Measurements from ENCODE around the gene VWA3B. TPM values are rescaled to one million over a fixed set of nuclear protein-coding genes. Genes with fewer than 3 reads are reported as not detected.
"Not testable (repeated sequence)": the region's sequence is repeated elsewhere in the genome, so short reads cannot be mapped to it uniquely, and the experiment has no call there.

Gene VWA3B
- total RNA-seq, 1 donor from 2014 or later: 0.17 TPM

DNA sequence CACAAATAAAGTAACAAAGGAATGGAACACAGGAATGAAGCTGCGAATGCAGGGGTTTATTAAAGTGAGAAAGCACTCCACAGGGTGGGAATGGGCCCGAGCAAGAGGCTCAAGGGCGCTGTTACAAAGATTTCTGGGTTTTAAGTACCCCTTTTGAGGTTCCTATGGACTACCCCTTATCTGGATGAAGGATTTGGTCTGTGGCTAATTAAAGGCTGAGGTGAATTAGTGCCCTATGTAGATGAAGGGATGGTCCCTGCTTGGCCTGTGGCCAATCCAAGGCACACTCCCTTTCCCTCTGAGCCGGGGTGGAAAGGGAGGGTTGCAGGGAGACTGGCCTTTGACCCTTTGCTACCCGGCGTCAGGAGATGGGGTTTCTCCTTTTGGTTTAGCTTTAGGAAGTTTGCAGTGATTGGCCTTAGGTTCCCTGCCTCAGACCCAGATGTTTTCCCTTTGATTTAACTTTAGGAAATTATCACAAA lies 211.8 kb downstream of the VWA3B start:
- no peaks in the 10 kb centered on the region for H3K36me3 ChIP-seq
- DNase-seq (no peak), ATAC-seq (no peak)
- no peaks in the 10 kb centered on the region for H3K9me3 ChIP-seq
- peaks cover 3% of the 10 kb centered on the region for H3K27me3 ChIP-seq
- no peak overlapping the region for H3K27ac ChIP-seq
- no peaks in the 10 kb centered on the region for H3K4me1 ChIP-seq
- no peak overlapping the region for H3K4me3 ChIP-seq
- intact Hi-C loops (cut with DNase I): no loop called here
- TF ChIP-seq CTCF (IDR thresholded peaks at IDR 0.05): no peak

DNA sequence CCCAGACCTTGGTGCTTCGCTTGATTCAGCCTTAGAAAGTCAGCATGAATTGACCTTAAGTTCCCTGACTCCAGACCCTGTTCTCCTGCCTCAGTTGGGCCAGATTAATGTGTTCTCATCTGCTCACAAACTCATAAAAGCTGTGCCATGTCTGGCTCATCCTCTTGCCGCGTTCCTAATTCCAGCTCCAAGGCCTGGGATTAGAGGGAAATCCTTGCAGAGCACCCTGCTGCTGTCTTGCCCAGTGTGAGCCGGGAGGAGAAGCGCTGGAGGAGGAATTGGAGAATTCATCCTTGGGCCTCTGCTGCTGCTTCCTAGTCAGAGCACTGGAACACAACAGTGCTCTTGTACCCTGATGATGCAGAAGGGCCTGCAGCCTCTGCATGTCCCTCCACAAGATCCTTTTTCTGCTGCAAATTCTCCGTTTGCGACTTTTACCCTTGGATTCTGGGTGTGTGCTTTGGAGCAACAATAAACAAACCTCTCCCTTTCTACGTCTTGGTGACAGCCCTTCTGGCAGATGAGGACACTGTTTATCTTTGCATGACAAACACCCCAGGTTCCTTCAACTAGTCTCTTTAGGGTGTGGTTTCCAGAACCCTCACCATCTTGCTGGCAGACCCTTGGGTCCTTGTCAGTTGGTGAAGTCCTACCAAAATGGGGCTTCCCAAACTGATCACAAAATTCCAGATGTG lies 212.4 kb downstream of the VWA3B start:
- no peak for TF ChIP-seq CTCF (IDR thresholded peaks at IDR 0.05)
- Histone ChIP-seq H3K4me1 (no peaks in the 10 kb centered on the region), H3K27me3 (peaks cover 3% of the 10 kb centered on the region), H3K9me3 (no peaks in the 10 kb centered on the region), H3K36me3 (no peaks in the 10 kb centered on the region), H3K27ac (no peak overlapping the region), H3K4me3 (no peak overlapping the region)
- ATAC-seq (no peak), DNase-seq (no peak)
- intact Hi-C loops (cut with DNase I): no loop called here

GRCh38 chr2:98300141-98300874 lies 213.3 kb downstream of the VWA3B start:
- ATAC-seq (no peak), DNase-seq (no peak)
- Histone ChIP-seq H3K4me1 (no peaks in the 10 kb centered on the region), H3K36me3 (no peaks in the 10 kb centered on the region), H3K27me3 (peaks cover 3% of the 10 kb centered on the region), H3K4me3 (no peak overlapping the region), H3K27ac (no peak overlapping the region), H3K9me3 (no peaks in the 10 kb centered on the region)
- intact Hi-C loops (cut with DNase I): no loop called here
- TF ChIP-seq CTCF (IDR thresholded peaks at IDR 0.05): no peak

GRCh38 chr2:98301469-98301868 lies 214.5 kb downstream of the VWA3B start:
- no peak for TF ChIP-seq CTCF (IDR thresholded peaks at IDR 0.05)
- no peak overlapping the region for H3K27ac ChIP-seq
- no peaks in the 10 kb centered on the region for H3K4me1 ChIP-seq
- DNase-seq (no peak), ATAC-seq (no peak)
- H3K36me3 ChIP-seq: no peaks in the 10 kb centered on the region
- H3K27me3 ChIP-seq: peaks cover 3% of the 10 kb centered on the region
- H3K4me3 ChIP-seq: no peak overlapping the region
- intact Hi-C loops (cut with DNase I): no loop called here
- no peaks in the 10 kb centered on the region for H3K9me3 ChIP-seq

GRCh38 chr2:98307131-98307696 lies 220.2 kb downstream of the VWA3B start:
- ATAC-seq; DNase-seq; H3K36me3 ChIP-seq; H3K9me3 ChIP-seq; H3K4me1 ChIP-seq; H3K4me3 ChIP-seq; H3K27ac ChIP-seq; H3K27me3 ChIP-seq; intact Hi-C loops (cut with DNase I): not testable (repeated sequence)

DNA sequence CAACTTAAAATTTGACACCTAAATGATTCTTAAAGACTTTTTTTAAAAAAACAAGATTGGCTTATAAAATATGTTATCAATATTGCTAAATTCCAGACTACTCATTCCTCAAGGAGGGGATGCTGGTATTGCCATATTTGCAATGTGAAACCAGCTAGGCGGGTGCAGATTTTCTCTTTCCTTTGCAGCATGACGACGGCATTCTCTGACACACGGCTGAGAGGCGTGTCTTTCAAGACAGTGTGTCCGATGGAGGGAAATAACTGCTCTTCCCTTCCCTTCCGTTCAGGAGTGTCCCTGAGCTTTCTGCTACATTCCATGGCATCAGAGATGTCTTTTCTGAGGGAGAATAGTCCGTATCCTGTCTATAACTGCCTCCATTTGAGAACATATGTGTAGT lies 221.1 kb downstream of the VWA3B start:
- intact Hi-C loops (cut with DNase I): no loop called here
- no peak for TF ChIP-seq CTCF (IDR thresholded peaks at IDR 0.05)
- Histone ChIP-seq H3K4me3 (no peak overlapping the region), H3K9me3 (no peaks in the 10 kb centered on the region), H3K4me1 (peaks cover 7% of the 10 kb centered on the region), H3K27me3 (no peaks in the 10 kb centered on the region), H3K27ac (no peak overlapping the region), H3K36me3 (no peaks in the 10 kb centered on the region)
- ATAC-seq (no peak), DNase-seq (no peak)

Measured in upper lobe of right lung (tissue), 1 donor.